Psoas muscle (tissue), 8 donors: ENCODE measurements around the gene KRT34. TPM values are rescaled to one million over a fixed set of nuclear protein-coding genes. Genes with fewer than 3 reads are reported as not detected.
"Not testable (repeated sequence)": the region's sequence is repeated elsewhere in the genome, so short reads cannot be mapped to it uniquely, and the experiment has no call there.

ENCODE experiments used
- ATAC-seq, 4 donors: fragments of 200-7000 bp; cut with Tn5 transposase; one replicate each; pipeline ENCODE4 v1.9.1; 2020; ENCODE audit warnings: moderate library complexity in 3 of 4, mild to moderate bottlenecking in 2 of 4
- DNase-seq, 2 donors: peaks; one replicate each; pipeline ENCODE4 v3.0.0-alpha.2; 2020
- H3K27ac ChIP-seq: fragments of 200-600 bp; one replicate; pipeline ENCODE4 v1.8.0; 2022
- H3K27me3 ChIP-seq, 3 donors: fragments of 200-600 bp in 1 of 3; one replicate each; pipeline versions ENCODE4 v1.6.1 to v1.8.0; 2013 to 2022; ENCODE audit warnings: low read length in 2 of 3, mild to moderate bottlenecking in 2 of 3, moderate library complexity in 1 of 3; ENCODE audit not compliant: insufficient read depth in 3 of 3
- H3K36me3 ChIP-seq, 2 donors: fragments of 200-600 bp in 1 of 2; one replicate each; pipeline versions ENCODE4 v1.6.1 to v1.8.0; 2013 to 2022; ENCODE audit warnings: low read depth in 1 of 2, mild to moderate bottlenecking in 1 of 2, moderate library complexity in 1 of 2; ENCODE audit not compliant: insufficient read depth in 1 of 2
- H3K4me1 ChIP-seq: fragments of 200-600 bp; one replicate; pipeline ENCODE4 v1.8.0; 2022
- H3K4me3 ChIP-seq: fragments of 200-600 bp; one replicate; pipeline ENCODE4 v1.8.0; 2022; ENCODE audit warnings: mild to moderate bottlenecking
- H3K9me3 ChIP-seq: fragments of 200-600 bp; one replicate; pipeline ENCODE4 v1.8.0; 2022
- WGBS, 3 donors: extraction: QIAGEN DNeasy Blood & Tissue Kit; methylation state at CpG; one replicate each; pipeline versions ENCODE4 v1.1.6 to v1.1.7; 2013; 5-methylcytosine and 5-hydroxymethylcytosine counted together
- intact Hi-C, 2 donors: fragments of 100-400 bp; cut with DNase I; formaldehyde crosslinking; loops; one replicate each; pipeline versions ENCODE4 v1.11.0 to v1.14.2; 2022
- polyA plus RNA-seq, 3 donors: library from polyadenylated mRNA; stranded (reverse); fragments of 200-250 nt; gene quantifications; one replicate each; pipeline ENCODE4 v1.2.3, GENCODE V29; 2013
- total RNA-seq, 4 donors: library from RNA; stranded (reverse); fragmentation: NEBNext Ultra II Directional in 2 of 4; extraction: Animal tissue kit (Norgen Biotek cat#: 25700) in 2 of 4; gene quantifications; one replicate each; pipeline versions ENCODE4 v1.2.1 to v1.2.4, GENCODE V29; 2021 to 2023
- TF ChIP-seq, protein P1 (sequence below): fragments of 200-600 bp; IDR thresholded peaks from one replicate; pipeline ENCODE4 v1.8.0; 2022; ENCODE audit warnings: antibody characterized with exemption
- donor health status: healthy with polysubstance abuse.
- donor health status: DM: no; HTN: no; CAD: no; lungs with moderate emphysema.
- donor health status: Bipolar disorder and iron deficiency.
- donor health status: healthy.
- donor health status: DM: yes; HTN: yes; CAD: no.
- donor health status: DM: no; HTN: no; CAD: no.
- donor health status: DM: no; HTN: no; CAD: no.
- donor health status: DM: yes; HTN: yes; CAD: no.

KRT34 gene
- total and polyA plus RNA-seq, 7 donors: not detected

DNA sequence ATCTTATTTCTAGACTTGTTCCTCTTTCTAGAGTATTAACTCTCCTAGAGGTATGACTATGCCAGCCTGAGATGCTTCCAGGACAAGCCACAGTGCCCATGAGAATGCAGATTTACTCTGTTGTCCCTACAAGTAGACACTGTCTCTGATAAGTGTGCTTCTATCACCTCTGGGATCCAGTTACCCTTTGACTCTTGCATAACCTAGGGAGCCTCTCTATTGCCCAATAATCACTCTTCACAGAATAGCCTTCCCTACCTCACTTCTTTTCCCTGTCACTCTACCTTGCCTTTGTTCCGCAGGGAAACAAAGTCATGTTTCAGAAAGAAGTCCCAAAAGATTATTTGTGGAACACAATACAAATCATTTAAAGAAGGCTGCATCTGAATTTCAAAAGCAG lies 1.6 kb upstream of the KRT34 start:
- TF ChIP-seq, protein P1, sequence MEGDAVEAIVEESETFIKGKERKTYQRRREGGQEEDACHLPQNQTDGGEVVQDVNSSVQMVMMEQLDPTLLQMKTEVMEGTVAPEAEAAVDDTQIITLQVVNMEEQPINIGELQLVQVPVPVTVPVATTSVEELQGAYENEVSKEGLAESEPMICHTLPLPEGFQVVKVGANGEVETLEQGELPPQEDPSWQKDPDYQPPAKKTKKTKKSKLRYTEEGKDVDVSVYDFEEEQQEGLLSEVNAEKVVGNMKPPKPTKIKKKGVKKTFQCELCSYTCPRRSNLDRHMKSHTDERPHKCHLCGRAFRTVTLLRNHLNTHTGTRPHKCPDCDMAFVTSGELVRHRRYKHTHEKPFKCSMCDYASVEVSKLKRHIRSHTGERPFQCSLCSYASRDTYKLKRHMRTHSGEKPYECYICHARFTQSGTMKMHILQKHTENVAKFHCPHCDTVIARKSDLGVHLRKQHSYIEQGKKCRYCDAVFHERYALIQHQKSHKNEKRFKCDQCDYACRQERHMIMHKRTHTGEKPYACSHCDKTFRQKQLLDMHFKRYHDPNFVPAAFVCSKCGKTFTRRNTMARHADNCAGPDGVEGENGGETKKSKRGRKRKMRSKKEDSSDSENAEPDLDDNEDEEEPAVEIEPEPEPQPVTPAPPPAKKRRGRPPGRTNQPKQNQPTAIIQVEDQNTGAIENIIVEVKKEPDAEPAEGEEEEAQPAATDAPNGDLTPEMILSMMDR: no peak
- no peak overlapping the region for H3K27ac ChIP-seq
- ATAC-seq (no peak), DNase-seq (no peak)
- H3K4me1 ChIP-seq: no peaks in the 10 kb centered on the region
- WGBS, 3 donors: 88 to 100% (median 94%) methylated on average over 1 of the region's 1 CpG
- intact Hi-C loops: no loop called here
- no peak overlapping the region for H3K4me3 ChIP-seq
- no peaks in the 10 kb centered on the region for H3K36me3 ChIP-seq
- H3K9me3 ChIP-seq: peaks cover 14% of the 10 kb centered on the region
- no peaks in the 10 kb centered on the region for H3K27me3 ChIP-seq

DNA sequence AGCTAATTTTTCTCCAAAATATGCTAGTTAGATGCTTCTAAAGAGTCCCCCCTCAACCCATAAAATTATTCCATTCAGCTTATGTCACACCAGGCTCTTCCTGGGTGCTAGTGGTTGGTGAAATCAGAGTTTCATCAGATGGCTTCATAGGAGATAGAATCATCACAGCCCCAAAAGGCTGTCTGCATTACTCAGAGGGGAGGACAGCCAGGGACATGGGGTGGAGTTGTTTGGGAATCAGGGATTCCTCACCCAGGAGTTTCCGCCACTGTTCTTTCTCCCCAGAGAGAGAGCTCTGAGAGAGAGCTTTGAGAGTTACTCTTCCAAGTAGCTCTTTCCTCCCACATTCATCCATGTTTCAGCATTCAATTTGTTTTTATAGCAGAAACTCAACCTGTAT lies 288 bp upstream of the KRT34 start:
- ATAC-seq (no peak), DNase-seq (no peak)
- 59 to 87% (median 83%) methylated on average over 1 of the region's 1 CpG for WGBS, 3 donors
- intact Hi-C loops: no loop called here
- no peak overlapping the region for H3K4me3 ChIP-seq
- TF ChIP-seq, protein P1: no peak
- no peaks in the 10 kb centered on the region for H3K27me3 ChIP-seq
- H3K9me3 ChIP-seq: peaks cover 14% of the 10 kb centered on the region
- no peak overlapping the region for H3K27ac ChIP-seq
- H3K4me1 ChIP-seq: no peaks in the 10 kb centered on the region
- H3K36me3 ChIP-seq: no peaks in the 10 kb centered on the region

DNA sequence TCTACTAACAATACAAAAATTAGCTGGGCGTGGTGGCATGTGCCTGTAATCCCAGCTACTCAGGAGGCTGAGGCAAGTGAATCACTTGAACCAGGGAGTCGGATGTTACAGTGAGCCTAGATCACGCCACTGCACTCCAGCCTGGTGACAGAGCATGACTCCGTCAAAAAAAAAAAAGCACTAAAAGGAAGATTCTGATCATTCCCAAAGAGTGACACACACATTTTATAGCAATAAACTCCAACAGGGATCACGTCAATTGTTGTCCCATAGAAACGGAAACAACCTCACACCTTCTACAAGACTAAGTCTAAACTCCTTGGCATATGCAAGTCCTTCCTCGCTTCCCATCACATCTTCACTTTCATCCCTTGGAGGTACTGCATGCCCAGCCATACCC lies 2.0 kb downstream of the KRT34 start:
- intact Hi-C loops, H3K9me3 ChIP-seq, H3K27me3 ChIP-seq, H3K36me3 ChIP-seq, H3K4me3 ChIP-seq, H3K27ac ChIP-seq, H3K4me1 ChIP-seq, DNase-seq, ATAC-seq: not testable (repeated sequence)
- 81 to 92% (median 86%) methylated on average over 7 of the region's 7 CpGs for WGBS, 3 donors

DNA sequence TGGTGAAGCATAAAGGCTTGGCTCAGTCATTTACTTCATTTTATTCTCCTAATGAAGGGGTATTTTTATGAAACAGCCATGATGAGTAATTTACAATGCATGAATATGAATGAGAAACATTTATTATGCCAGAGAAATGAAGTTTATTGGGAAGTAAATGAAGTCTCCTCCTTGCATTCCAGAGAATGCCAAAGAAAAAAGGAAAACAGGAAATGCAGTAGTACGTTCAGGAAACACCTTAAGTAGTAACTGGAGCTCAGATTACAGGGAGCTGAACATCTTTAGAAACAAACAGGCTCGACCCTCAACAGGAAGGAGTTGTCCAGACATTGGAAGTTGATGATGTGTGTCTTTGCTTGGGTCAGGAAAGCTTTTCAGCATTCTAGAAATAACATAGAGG lies 4.6 kb downstream of the KRT34 start:
- TF ChIP-seq, protein P1: no peak
- H3K4me3 ChIP-seq: no peak overlapping the region
- 21 to 26% (median 23%) methylated on average over 2 of the region's 2 CpGs for WGBS, 3 donors
- ATAC-seq (no peak), DNase-seq (no peak)
- peaks cover 0 to 5% (median 0%) of the 10 kb centered on the region in 3 donors for H3K27me3 ChIP-seq
- H3K9me3 ChIP-seq: no peaks in the 10 kb centered on the region
- H3K4me1 ChIP-seq: no peaks in the 10 kb centered on the region
- no peak overlapping the region for H3K27ac ChIP-seq
- H3K36me3 ChIP-seq: no peaks in the 10 kb centered on the region
- intact Hi-C loops: no loop called here

DNA sequence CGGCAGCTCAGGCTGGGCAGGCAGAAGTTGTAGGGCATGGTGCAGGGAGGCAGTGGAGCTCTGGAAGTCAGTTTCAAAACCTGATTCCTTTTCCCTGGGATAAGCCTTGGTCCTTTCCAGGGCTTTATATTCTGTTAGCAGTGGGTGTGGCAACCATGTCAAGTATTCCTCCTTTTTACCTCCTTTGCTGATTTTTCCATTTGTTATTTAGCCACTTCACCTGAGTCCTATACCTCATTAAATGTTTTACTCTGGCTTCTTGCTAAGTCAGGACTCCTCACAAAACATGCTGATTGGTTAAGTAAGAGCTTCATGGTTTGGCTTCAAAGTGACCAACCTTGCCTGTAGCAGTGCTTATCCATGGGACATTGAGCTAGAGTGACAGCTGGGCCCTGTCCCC lies 12.4 kb downstream of the KRT34 start, which contains the start of gene KRT33B:
Gene KRT33B (minus strand): TSS at position 101 of the 400 bp plus-strand sequence. CDS start 63 bp downstream, at position 38.
- Histone ChIP-seq H3K4me1 (no peaks in the 10 kb centered on the region), H3K27me3 (peaks cover 0 to 5% (median 2%) of the 10 kb centered on the region in 3 donors), H3K4me3 (no peak within 1 kb of the TSS), H3K27ac (no peak within 1 kb of the TSS), H3K36me3 (no peaks in the 10 kb centered on the region), H3K9me3 (no peaks in the 10 kb centered on the region)
- intact Hi-C loops: no loop called here
- WGBS, 3 donors: 57 to 86% (median 68%) methylated on average over 1 of the region's 1 CpG
- TF ChIP-seq, protein P1: no peak
- DNase-seq (no peak), ATAC-seq (no peak)
